Left hindlimb (tissue), 1 donor: ENCODE data around the gene UGT1A4.
"Not testable (repeated sequence)": the region's sequence is repeated elsewhere in the genome, so short reads cannot be mapped to it uniquely, and the experiment has no call there.

Experiments
- DNase-seq: peaks from one replicate; pipeline ENCODE4 v3.0.0-alpha.2; 2018

The UGT1A4 gene

DNA sequence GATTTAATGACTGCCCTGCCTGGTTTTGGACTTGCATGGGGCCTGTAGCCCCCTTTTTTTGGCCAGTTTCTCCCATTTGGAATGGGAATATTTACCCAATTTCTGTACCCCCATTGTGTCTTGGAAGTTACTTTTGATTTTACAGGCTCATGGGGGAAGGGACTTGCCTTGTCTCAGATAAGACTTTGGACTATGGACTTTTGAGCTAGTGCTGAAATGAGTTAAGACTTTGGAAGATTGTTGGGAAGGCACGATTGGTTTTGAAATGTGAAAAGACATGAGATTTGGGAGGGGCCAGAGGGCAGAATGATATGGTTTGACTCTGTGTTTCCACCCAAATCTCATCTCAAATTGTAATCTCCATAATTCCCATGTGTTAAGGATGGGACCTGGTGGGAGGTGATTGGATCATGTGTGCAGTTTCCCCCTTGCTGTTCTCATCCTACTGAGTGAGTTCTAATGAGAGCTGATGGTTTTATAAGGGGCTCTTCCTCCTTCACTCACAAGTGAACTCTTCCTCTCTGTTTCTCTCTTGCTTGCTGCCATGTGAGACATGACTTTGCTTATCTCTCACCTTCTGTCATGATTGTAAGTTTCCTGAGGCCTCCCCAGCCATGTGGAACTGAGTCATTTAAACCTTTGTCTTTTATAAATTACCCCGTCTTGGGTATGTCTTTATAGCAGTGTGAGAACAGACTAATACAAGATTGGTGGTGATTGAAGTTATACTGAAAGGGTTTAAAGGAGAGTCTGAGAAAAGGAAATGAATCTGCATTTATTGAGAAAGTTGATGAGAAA, 32.9 kb downstream of the UGT1A4 start:
- not testable (repeated sequence) for DNase-seq

DNA sequence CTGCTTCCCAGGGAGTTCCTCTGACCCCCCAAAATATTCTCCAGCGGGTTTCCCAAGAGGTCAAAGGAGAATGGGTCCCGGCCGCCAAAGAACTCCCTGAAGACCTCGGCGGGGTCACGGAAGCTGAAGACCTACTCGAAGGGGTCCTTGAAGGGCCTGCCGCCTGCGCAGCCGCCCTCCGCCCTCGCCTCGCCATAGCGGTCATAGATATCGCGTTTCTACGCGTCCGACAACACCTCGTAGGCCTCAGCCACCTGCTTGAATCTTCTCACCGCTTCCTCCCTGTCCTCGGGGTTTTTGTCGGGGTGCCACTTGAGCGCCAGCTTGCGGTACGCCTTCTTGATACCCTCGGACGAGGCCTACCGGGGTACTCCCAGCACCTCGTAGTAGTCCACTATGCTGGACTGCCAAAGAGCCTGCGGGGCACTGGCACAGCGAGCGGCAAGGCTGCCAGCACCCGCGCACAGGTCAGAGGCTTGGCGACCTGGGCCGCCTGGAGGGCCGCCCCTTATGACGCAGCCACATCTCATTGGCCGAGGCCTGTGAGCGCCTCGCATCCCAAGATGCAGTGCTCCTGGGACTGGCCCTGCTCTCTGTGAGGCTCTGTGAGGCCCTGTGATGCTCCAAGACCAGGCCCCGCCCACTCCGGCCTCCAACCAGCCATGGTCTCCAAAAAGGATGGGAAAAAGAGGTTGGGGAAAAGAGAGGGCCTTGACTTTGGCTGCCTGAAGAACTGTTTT, 36.5 kb downstream of the UGT1A4 start:
- DNase-seq = no peak

DNA sequence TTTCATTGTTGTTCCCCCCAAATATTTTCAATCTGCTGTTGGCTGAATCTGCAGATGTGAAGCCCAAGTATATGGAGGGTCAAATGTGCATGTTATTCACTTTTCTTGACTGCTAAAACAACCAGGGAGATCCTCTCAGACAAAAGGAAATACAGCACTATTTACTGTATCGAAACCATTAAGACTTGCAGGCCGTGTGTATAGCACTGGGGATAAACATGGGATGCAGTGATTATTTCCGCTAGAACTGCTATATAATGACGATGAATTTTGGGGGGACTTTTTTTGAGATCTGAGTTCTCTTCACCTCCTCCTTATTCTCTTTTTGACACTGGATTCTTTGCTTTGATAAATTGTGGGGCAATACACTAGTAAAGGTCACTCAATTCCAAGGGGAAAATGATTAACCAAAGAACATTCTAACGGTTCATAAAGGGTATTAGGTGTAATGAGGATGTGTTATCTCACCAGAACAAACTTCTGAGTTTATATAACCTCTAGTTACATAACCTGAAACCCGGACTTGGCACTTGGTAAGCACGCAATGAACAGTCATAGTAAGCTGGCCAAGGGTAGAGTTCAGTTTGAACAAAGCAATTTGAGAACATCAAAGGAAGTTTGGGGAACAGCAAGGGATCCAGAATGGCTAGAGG, 38.0 kb downstream of the UGT1A4 start:
- DNase-seq = no peak

DNA sequence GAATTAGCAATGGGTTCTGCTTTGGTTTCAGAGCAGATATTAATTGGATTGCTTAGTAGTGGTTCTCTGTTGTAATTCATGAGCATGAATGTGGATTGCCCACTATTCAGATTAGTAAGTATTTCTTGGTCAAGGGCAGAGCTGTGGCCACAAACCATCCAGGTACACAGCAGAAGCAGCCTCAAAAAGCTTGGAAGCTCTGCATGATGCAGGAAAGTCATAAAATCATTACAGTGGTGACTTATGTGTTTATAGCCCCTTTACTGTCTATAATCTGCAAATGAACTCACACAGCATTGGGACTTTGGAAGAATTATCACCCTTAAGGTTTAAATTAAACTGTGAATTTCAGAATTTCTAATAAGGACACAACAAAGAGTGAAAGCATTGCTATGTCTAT, 39.6 kb downstream of the UGT1A4 start:
- DNase-seq = no peak

DNA sequence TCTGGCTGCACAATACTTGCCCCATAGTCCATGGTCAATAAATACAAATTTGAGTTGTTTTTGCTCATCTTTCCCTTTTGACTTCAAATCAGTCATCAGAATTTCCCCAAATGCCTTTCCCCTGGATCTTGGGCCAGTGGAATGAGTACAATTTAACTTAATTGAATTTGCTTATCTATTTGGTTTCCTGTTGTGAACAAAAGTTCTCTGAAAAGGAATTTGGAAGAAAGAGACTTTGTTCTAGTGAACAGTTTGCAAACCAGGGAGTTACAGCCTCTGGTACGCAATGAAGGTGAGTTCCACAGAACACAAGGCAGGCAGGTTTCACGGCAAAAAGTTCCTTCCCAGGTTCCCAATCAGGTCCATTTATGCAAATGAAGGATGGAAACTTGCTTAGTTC, 40.3 kb downstream of the UGT1A4 start:
- DNase-seq = no peak

DNA sequence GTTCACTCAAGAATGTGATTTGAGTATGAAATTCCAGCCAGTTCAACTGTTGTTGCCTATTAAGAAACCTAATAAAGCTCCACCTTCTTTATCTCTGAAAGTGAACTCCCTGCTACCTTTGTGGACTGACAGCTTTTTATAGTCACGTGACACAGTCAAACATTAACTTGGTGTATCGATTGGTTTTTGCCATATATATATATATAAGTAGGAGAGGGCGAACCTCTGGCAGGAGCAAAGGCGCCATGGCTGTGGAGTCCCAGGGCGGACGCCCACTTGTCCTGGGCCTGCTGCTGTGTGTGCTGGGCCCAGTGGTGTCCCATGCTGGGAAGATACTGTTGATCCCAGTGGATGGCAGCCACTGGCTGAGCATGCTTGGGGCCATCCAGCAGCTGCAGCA, 41.5 kb downstream of the UGT1A4 start, which contains the start of gene UGT1A1:
Gene UGT1A1 (plus strand): TSS at position 228 of the 400 bp plus-strand sequence. CDS start 18 bp downstream, at position 246.
- no peak for DNase-seq

DNA sequence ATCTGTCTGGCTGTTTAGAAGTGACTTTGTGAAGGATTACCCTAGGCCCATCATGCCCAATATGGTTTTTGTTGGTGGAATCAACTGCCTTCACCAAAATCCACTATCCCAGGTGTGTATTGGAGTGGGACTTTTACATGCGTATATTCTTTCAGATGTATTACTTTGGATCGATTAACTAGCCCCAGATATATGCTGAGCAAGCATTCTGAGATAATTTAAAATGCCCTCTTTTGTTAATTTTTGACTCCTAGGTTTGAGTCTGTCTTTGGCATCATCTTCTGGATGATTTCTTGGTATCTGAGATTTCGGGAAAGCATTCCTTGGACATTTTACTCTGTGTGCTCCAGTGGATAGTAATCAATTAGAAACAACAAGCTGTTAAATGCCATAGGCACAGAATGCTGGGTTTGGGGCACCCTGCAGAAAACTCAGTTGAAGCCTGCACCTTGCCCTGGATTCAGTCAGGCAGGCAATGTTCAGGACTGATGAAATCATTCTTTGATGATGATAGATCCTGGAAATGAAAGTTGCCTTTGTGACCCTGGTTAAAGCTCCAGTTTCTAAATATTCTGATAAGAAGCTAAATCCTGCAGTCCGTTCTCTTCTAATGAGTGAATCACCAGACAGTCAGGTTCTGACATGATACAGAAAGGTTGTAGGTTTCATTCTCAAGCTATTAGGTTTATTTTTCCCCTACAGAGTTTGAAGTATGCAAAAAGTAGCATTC, 42.7 kb downstream of the UGT1A4 start:
- DNase-seq = no peak

DNA sequence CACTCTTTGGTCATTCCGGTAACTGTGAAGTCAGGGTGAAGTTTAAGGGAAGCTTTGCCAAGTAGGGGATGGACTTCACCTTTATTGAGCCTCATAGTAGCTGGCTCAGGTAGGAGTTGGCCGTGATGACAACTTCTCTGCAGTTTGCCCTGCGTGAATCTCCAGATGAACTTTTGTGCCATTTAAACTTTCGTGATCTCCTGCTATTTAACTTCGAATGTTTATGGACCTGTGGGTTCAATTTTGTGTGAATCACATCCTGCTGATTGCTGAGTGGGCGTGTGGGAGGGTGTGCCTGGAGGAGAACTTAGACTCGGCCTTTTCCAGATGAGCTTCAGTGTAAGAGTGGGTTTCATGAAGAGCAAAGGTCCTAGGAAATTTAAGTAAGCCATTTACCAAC, 45.7 kb downstream of the UGT1A4 start:
- DNase-seq = no peak

DNA sequence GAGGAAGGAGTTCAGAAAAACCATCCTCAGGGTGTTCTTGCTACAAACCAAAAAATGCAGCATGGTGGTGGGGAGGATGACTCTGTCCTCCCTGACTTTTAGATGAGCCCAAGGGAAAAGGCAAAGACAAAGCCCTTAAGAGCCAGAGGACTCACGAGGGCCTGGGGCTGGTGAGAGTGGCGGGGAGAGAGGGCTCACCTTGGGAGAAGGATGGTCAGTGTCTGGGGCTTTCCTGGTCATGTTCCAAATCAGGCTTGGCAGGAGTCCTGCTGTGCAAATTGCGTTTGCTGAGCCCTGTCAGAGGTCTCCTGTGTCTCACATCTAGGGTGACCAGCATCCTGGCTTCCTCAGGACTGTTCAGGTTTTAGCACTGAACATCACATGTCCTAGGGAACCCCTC, 46.2 kb downstream of the UGT1A4 start:
- DNase-seq = no peak

DNA sequence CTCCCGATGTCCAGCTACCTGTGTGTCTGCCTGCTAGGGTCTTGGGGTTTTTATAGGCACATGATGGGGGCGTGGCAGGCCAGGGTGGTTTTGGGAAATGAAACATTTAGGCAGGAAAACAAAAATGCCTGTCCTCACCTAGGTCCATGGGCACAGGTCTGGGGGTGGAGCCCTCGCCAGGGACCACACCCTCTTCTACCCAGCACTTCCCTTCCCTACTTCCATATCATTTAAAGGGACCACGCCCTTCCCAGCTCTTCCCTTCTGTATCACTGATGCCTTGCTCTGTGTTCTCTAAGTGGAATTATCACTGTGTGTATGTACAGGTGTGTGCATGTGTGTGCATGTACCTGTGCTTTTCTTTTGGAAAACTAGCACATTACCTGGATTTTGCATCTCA, 47.9 kb downstream of the UGT1A4 start:
- DNase-seq = no peak

DNA sequence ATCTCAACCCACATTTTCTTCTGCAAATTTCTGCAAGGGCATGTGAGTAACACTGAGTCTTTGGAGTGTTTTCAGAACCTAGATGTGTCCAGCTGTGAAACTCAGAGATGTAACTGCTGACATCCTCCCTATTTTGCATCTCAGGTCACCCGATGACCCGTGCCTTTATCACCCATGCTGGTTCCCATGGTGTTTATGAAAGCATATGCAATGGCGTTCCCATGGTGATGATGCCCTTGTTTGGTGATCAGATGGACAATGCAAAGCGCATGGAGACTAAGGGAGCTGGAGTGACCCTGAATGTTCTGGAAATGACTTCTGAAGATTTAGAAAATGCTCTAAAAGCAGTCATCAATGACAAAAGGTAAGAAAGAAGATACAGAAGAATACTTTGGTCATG, 49.5 kb downstream of the UGT1A4 start:
- DNase-seq = no peak

DNA sequence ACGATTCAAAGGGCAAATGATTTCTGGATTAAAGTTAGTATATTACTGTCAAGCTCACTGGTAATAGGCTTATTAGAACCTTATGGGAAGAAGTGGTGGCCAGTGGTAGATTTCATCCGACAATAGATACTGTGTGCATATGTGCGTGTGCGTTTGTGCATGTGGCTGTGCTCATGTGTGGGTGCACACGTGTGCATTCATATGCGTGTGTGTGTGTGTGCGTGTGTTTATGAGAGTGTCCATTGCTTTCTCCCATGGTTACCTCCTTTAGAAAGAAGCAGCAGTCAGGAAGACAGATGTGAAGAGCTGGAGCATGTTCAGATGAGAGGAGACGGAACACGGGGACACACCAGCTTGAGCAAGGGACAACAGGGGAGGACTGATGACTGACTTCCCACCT, 50.7 kb downstream of the UGT1A4 start:
- DNase-seq = no peak

DNA sequence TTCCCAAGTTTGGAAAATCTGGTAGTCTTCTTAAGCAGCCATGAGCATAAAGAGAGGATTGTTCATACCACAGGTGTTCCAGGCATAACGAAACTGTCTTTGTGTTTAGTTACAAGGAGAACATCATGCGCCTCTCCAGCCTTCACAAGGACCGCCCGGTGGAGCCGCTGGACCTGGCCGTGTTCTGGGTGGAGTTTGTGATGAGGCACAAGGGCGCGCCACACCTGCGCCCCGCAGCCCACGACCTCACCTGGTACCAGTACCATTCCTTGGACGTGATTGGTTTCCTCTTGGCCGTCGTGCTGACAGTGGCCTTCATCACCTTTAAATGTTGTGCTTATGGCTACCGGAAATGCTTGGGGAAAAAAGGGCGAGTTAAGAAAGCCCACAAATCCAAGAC, 53.6 kb downstream of the UGT1A4 start:
- DNase-seq = no peak

DNA sequence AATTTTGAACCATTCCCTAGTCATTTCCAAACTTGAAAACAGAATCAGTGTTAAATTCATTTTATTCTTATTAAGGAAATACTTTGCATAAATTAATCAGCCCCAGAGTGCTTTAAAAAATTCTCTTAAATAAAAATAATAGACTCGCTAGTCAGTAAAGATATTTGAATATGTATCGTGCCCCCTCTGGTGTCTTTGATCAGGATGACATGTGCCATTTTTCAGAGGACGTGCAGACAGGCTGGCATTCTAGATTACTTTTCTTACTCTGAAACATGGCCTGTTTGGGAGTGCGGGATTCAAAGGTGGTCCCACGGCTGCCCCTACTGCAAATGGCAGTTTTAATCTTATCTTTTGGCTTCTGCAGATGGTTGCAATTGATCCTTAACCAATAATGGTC, 54.0 kb downstream of the UGT1A4 start:
- no peak for DNase-seq

DNA sequence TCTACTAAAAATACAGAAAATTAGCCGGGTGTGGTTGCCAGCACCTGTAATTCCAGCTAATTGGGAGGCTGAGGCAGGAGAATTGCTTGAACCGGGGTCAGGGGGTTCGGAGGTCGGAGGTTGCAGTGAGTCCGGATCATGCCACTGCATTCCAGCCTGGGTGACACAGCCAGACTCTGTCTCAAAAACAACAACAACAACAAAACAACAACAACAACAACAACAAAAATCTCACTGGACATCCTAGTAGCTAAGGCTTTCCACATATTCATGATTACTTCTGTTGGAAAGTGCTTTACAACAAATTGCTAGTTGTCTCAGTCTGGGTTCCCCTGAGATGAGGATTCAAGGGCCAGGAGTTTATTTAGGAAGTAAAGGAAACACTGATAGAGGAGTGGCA, 55.3 kb downstream of the UGT1A4 start:
- no peak for DNase-seq

DNA sequence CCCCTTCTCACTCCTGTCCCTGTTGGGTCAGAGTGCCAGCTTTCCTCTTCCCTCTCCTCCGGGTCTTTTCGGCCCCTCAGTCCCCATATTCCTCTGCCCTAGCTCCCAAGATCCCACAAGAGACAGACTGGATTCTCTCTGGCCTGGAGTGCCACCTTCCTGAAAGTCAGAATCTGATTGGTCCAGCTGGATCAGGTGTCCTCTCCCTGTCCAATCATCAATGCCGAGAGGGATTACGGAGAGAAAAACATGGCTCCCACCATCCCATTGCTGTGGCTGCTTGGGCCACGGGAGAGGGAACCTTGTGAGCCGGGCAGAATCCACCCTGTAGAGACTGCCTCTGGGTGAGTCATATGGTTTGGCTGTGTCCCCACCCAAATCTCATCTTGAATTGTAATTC, 56.9 kb downstream of the UGT1A4 start:
- DNase-seq = no peak

DNA sequence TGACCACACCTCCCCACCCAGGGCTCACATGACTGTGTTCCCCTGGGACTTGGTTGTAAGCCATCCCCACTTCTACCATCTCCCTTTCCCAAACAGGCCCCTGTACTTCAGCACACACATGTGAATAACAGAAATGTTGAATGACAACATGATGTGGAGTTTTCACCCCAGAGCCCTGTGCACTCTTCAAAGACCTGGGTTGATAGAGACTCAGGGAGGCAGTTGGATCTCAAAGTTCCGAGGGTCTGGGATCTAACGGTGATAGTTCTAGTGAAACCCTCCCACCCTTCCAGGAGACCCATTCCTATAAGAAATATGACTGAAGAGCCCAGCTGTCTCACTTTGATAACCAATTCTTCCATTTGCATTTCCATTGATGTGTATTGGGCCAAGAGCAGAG, 59.5 kb downstream of the UGT1A4 start, which contains the start of gene MROH2A:
Gene MROH2A (plus strand): TSS at position 301 of the 400 bp plus-strand sequence. CDS start 1,029 bp downstream, outside the sequence.
- DNase-seq = no peak

DNA sequence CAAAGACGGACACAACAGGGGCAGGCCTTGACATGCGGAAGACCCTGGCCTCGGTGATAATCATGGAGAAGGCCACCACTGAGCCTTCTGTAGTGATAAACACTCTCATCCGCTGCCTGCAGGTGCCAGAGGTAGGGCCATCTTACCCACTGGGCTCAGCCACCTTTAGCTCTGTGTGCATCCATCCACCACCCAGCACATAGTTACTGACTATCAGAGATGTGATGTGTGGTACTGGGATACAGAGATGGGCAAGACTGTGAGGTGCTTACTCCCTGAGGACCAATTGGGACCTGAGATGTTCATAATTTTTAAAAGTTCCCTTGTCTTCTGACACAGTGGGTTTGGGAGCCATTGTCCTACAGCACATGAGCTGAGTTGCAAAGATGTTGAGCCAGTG, 61.2 kb downstream of the UGT1A4 start:
- no peak for DNase-seq

DNA sequence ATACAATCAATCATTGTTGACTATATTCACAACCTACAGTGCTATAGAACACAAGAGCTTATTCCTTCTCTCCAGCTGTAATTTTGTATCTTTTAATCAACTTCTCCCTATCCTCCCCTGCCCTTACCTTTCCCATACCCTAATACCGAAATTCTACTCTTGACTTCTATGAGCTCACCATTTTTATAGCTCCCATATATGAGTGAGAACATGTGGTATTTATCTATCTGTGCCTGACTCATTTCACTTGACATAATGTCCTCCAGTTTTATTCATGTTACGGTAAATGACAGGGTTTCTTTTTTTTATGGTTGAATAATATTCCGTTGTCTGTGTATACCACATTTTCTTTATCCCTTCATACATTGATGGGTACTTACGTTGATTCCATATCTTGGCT, 62.2 kb downstream of the UGT1A4 start:
- DNase-seq = no peak

DNA sequence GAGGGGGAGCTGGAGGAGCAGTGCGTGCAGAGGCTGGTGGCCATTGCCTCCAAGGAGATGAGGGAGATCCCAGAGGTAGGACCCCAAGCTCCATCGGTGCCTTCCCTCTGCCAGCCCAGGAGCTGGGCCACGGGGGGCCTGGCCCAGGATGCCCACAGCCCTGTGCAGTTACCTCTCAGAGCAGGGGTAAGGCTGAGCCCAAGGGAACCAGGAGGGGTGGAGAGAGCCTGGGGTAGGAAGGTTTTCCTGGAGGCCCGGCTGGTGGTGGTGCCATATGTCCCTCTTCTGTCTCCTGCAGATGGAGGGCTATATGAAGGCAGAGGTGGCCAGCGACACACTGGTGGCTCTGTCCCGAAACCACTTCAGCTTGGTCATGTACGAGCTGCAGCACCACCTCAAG, 71.0 kb downstream of the UGT1A4 start:
- no peak for DNase-seq

DNA sequence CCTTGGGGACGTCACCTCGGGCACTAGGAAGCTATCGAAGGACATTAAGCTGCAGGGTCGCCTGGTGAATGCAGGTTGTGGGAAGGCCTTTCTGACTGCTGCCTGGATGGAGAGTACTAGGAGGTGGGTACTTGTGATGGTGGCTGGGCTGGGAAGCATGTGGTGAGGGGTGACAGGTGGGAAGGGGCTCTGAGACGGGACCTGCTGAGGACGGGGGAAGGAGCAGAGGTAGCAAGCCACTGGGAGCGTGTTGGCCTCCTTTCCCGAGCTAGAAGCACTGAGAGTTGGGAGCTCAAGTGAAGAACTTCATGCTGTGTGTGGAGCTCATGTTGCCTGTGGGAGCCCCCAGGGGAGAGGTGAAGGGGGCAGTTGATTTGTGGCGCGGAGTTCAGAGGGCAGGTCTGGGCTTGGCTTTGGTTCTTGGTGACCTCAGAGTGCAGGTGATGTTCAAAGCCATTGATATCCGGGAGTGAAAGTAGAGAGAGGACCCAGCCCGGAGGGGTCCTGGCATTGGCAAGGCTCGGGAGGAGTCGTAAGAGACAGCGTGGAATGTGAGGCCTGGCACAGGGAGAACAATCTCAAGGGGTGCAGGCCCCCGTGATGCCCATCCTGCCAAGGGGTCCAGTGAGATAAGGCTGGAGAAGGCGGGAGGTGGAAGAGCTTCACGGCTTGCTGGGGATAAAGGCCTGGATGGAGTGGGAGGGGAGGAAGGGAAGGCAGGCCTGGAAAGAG, 72.8 kb downstream of the UGT1A4 start:
- DNase-seq = no peak

DNA sequence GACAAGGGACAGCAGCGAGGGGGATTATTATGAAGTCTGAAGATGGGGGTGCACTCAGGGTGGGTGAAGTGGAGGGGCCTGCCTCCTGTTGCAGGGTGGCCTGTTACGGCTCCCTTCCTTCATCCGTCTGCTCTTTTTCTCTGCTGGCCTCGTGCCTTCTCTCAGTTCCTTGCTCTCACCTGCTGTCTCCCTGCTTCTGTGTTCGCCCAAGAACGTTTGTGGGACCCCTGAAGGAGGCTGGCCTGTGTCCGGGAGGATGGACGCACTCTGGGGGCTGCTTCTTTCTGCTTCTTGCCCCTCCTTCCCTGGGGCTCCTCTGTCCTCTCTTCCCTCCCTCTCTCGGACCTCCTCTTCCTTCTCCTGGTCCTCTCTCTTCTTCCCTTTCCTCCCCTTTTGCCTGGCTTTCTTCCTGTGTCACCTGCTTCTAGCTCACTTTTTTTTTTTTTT, 73.4 kb downstream of the UGT1A4 start:
- no peak for DNase-seq
